Astrocyte (in vitro differentiated cells and primary cell): Measurements from ENCODE around the gene AHDC1.

ENCODE experiments used
- CTCF ChIP-seq: IDR thresholded peaks from 2 replicates; pipeline ENCODE4 v1.5.1; 2011; ENCODE audit warnings: low read depth, mild to moderate bottlenecking, inconsistent platforms, low read length, moderate library complexity; ENCODE audit not compliant: insufficient read depth
- EZH2 ChIP-seq: IDR thresholded peaks from 2 replicates; pipeline ENCODE4 v1.6.1; 2012; ENCODE audit warnings: mild to moderate bottlenecking, low read length, inconsistent platforms; ENCODE audit not compliant: insufficient read depth

DNA sequence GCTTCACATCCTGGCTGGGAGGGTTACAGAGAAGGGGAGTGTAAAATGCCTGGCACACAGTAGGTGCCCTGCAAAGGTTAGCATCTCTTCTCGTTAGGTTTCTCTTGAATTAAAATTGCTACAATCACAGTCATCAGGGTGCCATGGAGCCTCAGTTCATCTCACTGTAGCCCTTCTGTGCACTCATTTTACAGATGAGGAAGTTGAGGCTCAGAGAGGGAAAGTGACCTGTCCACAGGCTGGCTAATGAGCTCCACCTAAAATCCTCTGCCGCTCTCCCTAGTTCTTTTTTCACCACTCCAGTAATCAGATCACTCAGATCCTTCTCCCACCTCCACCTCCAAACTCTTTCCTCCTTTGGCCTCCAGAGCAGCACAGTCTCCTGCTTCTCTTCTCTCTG is 13.5 kb upstream of the AHDC1 start:
- TF ChIP-seq CTCF (no peak), EZH2 (no peak)
